SK-N-SH treated with all-trans-retinoic acid at 6 μM for 48 hours (cell line): Measurements from ENCODE around the gene CPAMD8.
A peak's percentile ranks its signal among the peaks of the same experiment; 100 is the strongest.

Experiments used
- ATAC-seq: fragments of 200-7000 bp; cut with Tn5 transposase; 3 replicates; pipeline ENCODE4 v1.9.1; 2020; ENCODE audit warnings: mild to moderate bottlenecking, moderate library complexity
- ARNTL ChIP-seq: fragments of 450-650 bp; formaldehyde crosslinking; IDR thresholded peaks from 2 replicates; pipeline ENCODE4 v1.5.0; 2020; ENCODE audit warnings: low read depth, mild to moderate bottlenecking, moderate library complexity, borderline replicate concordance
- BACH2 ChIP-seq: fragments of 250-450 bp; sonication (Bioruptor Pico); IDR thresholded peaks from 2 replicates; pipeline ENCODE4 v1.9.0; 2021; ENCODE audit warnings: mild to moderate bottlenecking, borderline replicate concordance
- CSDC2 ChIP-seq: fragments of 250-450 bp; sonication (Bioruptor Pico); IDR thresholded peaks from 2 replicates; pipeline ENCODE4 v1.5.0; 2020; ENCODE audit warnings: mild to moderate bottlenecking, moderate library complexity
- ESRRG ChIP-seq: fragments of 250-450 bp; sonication (Bioruptor Pico); IDR thresholded peaks from 2 replicates; pipeline ENCODE4 v1.6.1; 2021; ENCODE audit warnings: mild to moderate bottlenecking
- GLIS3 ChIP-seq: fragments of 250-450 bp; sonication (Bioruptor Pico); IDR thresholded peaks from 2 replicates; pipeline ENCODE4 v1.5.0; 2020; ENCODE audit warnings: mild to moderate bottlenecking, moderate library complexity
- ISL1 ChIP-seq: fragments of 250-450 bp; sonication (Bioruptor Pico); IDR thresholded peaks from 2 replicates; pipeline ENCODE4 v2.1.2; 2022; ENCODE audit warnings: mild to moderate bottlenecking, moderate library complexity
- OSR1 ChIP-seq: fragments of 250-450 bp; sonication (Bioruptor Pico); IDR thresholded peaks from 2 replicates; pipeline ENCODE4 v1.8.0; 2022; ENCODE audit warnings: moderate library complexity, mild to moderate bottlenecking, inconsistent platforms
- PPARA ChIP-seq: fragments of 250-450 bp; sonication (Bioruptor Pico); IDR thresholded peaks from 2 replicates; pipeline ENCODE4 v1.5.0; 2020; ENCODE audit warnings: mild to moderate bottlenecking, borderline replicate concordance
- RARB ChIP-seq: fragments of 250-450 bp; sonication (Bioruptor Pico); IDR thresholded peaks from 2 replicates; pipeline ENCODE4 v1.8.0; 2021; ENCODE audit warnings: mild to moderate bottlenecking, moderate library complexity
- SNAI2 ChIP-seq: fragments of 250-450 bp; sonication (Bioruptor Pico); IDR thresholded peaks from 2 replicates; pipeline ENCODE4 v1.5.0; 2020; ENCODE audit warnings: mild to moderate bottlenecking, moderate library complexity
- TCF4 ChIP-seq: fragments of 250-450 bp; sonication (Bioruptor Pico); IDR thresholded peaks from 2 replicates; pipeline ENCODE4 v1.8.0; 2021; ENCODE audit warnings: mild to moderate bottlenecking, moderate library complexity, borderline replicate concordance
- TOX ChIP-seq: fragments of 250-450 bp; sonication (Bioruptor Pico); IDR thresholded peaks from 2 replicates; pipeline ENCODE4 v1.8.0; 2021; ENCODE audit warnings: mild to moderate bottlenecking, moderate library complexity, borderline replicate concordance
- ZC3H10 ChIP-seq: fragments of 250-450 bp; sonication (Bioruptor Pico); IDR thresholded peaks from 2 replicates; pipeline ENCODE4 v1.5.1; 2021; ENCODE audit warnings: mild to moderate bottlenecking, moderate library complexity
- ZFP3 ChIP-seq: fragments of 250-450 bp; sonication (Bioruptor Pico); IDR thresholded peaks from 2 replicates; pipeline ENCODE4 v1.5.0; 2020; ENCODE audit warnings: mild to moderate bottlenecking, moderate library complexity
- ZFP30 ChIP-seq: fragments of 450-650 bp; formaldehyde crosslinking; IDR thresholded peaks from 2 replicates; pipeline ENCODE4 v1.5.0; 2022; ENCODE audit warnings: mild to moderate bottlenecking, moderate library complexity
- ZNF565 ChIP-seq: fragments of 450-650 bp; formaldehyde crosslinking; conservative IDR thresholded peaks from 2 replicates; pipeline ENCODE4 v1.5.0; 2020; ENCODE audit warnings: low read depth, mild to moderate bottlenecking, moderate library complexity
- ZNF70 ChIP-seq: fragments of 450-650 bp; formaldehyde crosslinking; IDR thresholded peaks from 2 replicates; pipeline ENCODE4 v1.5.0; 2020; ENCODE audit warnings: mild to moderate bottlenecking, moderate library complexity
- ZNF8 ChIP-seq: fragments of 450-650 bp; formaldehyde crosslinking; IDR thresholded peaks from 2 replicates; pipeline ENCODE4 v1.5.0; 2020; ENCODE audit warnings: mild to moderate bottlenecking, moderate library complexity
- TF ChIP-seq, protein P1 (sequence below): fragments of 250-450 bp; sonication (Bioruptor Pico); IDR thresholded peaks from 2 replicates; pipeline ENCODE4 v1.5.1; 2020; ENCODE audit warnings: low read depth, mild to moderate bottlenecking, moderate library complexity
- TF ChIP-seq, protein P2 (sequence below): fragments of 250-450 bp; sonication (Bioruptor Pico); IDR thresholded peaks from 2 replicates; pipeline ENCODE4 v1.8.0; 2020; ENCODE audit warnings: mild to moderate bottlenecking, moderate library complexity, borderline replicate concordance
- TF ChIP-seq, protein P3 (sequence below): fragments of 250-450 bp; sonication (Bioruptor Pico); IDR thresholded peaks from 2 replicates; pipeline ENCODE4 v1.8.0; 2021; ENCODE audit warnings: low read depth, mild to moderate bottlenecking, moderate library complexity, borderline replicate concordance
- TF ChIP-seq, protein P4 (sequence below): fragments of 250-450 bp; sonication (Bioruptor Pico); IDR thresholded peaks from 2 replicates; pipeline ENCODE4 v1.5.0; 2020; ENCODE audit warnings: mild to moderate bottlenecking, moderate library complexity

Gene CPAMD8

DNA sequence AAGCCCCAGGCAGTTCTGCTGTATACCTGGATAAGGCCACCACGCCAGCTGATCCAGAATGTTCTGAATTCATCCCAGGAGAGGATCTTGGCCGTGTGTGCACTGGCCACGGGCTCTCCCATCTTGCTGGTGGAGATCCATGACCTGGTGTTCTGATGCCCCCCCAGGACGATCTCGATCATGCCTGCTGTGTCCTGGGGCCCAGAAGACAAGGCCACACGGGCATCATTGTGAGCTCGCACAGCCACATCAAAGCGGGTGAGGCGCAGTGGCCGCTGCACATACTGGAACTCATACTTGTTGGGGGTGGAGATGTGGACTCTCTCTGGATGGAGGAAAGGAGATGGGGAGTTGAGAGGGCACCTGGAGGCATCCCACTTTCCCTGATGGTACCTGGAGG lies 97.7 kb downstream of the CPAMD8 start (continued):
- TF ChIP-seq TOX (CRISPR knock-in tag): no peak
- TF ChIP-seq BACH2 (CRISPR knock-in tag): no peak
- TF ChIP-seq PPARA (CRISPR knock-in tag): no peak
- no peak for TF ChIP-seq TCF4 (CRISPR knock-in tag)
- no peak for TF ChIP-seq ARNTL (CRISPR knock-in tag)

DNA sequence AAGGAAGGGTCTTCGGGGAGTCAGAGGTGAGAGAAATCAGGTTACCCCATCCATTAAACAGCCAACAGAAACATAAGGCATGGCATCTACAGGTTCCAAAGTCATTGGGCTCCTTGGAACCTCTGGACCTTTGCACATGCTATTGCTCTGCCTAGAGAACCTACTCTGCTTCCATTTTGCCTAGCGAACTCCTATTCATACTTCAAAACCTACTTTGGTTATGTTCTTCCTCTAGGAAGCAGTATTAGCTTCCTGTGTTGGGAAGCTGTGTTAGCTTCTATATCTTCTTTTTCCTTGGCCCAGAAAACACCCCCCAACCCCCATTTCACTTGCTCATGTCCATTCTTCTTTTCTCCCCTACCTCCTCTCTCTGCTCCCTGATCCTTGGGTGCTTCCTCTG lies 98.3 kb downstream of the CPAMD8 start:
- TF ChIP-seq SNAI2 (CRISPR knock-in tag): no peak
- peak; percentile 79 for TF ChIP-seq ZFP3

DNA sequence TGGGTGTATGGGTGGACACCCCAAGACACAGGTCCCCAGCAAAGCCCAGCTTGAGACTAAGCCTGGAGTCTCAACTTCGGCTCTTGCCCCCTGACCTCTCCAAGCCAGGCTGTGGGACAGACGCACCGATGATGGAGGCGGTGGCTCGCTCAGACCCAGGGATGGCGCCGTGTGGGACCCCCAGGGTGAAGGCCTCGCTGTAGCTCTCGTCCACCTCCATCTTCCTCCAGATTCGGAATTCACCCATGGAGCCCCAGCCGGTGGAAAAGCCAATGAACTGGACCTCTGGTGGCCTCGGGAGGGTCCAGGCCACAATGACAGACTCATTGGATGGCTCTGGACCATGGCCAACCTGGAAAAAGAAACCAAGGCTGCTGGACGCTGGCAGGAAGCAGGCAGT lies 98.7 kb downstream of the CPAMD8 start:
- no peak for TF ChIP-seq RARB
- TF ChIP-seq ZFP30: no peak
- TF ChIP-seq BACH2 (CRISPR knock-in tag): no peak
- TF ChIP-seq OSR1 (CRISPR knock-in tag): no peak
- no peak for TF ChIP-seq CSDC2 (CRISPR knock-in tag)
- no peak for TF ChIP-seq ZC3H10 (CRISPR knock-in tag)
- TF ChIP-seq ARNTL (CRISPR knock-in tag): no peak
- no peak for TF ChIP-seq ISL1 (CRISPR knock-in tag)
- no peak for ATAC-seq

More for the DNA sequence above, 98.3 kb downstream of the CPAMD8 start:
- ATAC-seq: no peak

DNA sequence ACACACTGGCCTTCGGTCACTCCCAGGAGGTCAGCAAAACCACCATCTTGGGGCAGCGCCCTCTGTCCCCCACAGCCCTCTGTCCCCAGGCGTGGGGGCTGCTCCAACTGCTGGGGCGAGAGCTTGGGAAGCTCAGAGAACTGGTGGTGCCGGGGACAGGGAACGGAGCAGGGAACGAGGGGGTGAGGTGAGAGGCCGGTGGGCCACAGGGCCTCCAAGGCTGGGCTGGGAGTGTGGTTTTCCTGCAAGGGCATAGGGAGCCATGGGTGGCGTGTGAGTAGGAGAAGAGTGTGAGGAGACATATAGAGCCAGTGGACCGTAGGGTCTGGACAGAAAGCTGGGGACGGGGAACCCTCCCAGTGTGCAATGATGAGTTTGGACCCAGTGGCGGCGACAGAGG lies 103.7 kb downstream of the CPAMD8 start:
- no peak for ATAC-seq
- no peak for TF ChIP-seq SNAI2 (CRISPR knock-in tag)
- TF ChIP-seq ZC3H10 (CRISPR knock-in tag): no peak
- TF ChIP-seq ZNF565 (CRISPR knock-in tag): no peak
- TF ChIP-seq ISL1 (CRISPR knock-in tag): no peak
- TF ChIP-seq, protein P1, sequence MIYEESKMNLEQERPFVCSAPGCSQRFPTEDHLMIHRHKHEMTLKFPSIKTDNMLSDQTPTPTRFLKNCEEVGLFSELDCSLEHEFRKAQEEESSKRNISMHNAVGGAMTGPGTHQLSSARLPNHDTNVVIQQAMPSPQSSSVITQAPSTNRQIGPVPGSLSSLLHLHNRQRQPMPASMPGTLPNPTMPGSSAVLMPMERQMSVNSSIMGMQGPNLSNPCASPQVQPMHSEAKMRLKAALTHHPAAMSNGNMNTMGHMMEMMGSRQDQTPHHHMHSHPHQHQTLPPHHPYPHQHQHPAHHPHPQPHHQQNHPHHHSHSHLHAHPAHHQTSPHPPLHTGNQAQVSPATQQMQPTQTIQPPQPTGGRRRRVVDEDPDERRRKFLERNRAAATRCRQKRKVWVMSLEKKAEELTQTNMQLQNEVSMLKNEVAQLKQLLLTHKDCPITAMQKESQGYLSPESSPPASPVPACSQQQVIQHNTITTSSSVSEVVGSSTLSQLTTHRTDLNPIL (CRISPR knock-in tag): no peak
- TF ChIP-seq, protein P2, sequence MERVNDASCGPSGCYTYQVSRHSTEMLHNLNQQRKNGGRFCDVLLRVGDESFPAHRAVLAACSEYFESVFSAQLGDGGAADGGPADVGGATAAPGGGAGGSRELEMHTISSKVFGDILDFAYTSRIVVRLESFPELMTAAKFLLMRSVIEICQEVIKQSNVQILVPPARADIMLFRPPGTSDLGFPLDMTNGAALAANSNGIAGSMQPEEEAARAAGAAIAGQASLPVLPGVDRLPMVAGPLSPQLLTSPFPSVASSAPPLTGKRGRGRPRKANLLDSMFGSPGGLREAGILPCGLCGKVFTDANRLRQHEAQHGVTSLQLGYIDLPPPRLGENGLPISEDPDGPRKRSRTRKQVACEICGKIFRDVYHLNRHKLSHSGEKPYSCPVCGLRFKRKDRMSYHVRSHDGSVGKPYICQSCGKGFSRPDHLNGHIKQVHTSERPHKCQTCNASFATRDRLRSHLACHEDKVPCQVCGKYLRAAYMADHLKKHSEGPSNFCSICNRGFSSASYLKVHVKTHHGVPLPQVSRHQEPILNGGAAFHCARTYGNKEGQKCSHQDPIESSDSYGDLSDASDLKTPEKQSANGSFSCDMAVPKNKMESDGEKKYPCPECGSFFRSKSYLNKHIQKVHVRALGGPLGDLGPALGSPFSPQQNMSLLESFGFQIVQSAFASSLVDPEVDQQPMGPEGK (CRISPR knock-in tag): no peak
- TF ChIP-seq BACH2 (CRISPR knock-in tag): no peak
- no peak for TF ChIP-seq TOX (CRISPR knock-in tag)
- no peak for TF ChIP-seq GLIS3
- no peak for TF ChIP-seq ZNF8
- TF ChIP-seq, protein P3, sequence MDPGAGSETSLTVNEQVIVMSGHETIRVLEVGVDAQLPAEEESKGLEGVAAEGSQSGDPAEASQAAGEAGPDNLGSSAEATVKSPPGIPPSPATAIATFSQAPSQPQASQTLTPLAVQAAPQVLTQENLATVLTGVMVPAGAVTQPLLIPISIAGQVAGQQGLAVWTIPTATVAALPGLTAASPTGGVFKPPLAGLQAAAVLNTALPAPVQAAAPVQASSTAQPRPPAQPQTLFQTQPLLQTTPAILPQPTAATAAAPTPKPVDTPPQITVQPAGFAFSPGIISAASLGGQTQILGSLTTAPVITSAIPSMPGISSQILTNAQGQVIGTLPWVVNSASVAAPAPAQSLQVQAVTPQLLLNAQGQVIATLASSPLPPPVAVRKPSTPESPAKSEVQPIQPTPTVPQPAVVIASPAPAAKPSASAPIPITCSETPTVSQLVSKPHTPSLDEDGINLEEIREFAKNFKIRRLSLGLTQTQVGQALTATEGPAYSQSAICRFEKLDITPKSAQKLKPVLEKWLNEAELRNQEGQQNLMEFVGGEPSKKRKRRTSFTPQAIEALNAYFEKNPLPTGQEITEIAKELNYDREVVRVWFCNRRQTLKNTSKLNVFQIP (CRISPR knock-in tag): no peak
- TF ChIP-seq ZFP3: no peak
- TF ChIP-seq TCF4 (CRISPR knock-in tag): no peak
- TF ChIP-seq, protein P4, sequence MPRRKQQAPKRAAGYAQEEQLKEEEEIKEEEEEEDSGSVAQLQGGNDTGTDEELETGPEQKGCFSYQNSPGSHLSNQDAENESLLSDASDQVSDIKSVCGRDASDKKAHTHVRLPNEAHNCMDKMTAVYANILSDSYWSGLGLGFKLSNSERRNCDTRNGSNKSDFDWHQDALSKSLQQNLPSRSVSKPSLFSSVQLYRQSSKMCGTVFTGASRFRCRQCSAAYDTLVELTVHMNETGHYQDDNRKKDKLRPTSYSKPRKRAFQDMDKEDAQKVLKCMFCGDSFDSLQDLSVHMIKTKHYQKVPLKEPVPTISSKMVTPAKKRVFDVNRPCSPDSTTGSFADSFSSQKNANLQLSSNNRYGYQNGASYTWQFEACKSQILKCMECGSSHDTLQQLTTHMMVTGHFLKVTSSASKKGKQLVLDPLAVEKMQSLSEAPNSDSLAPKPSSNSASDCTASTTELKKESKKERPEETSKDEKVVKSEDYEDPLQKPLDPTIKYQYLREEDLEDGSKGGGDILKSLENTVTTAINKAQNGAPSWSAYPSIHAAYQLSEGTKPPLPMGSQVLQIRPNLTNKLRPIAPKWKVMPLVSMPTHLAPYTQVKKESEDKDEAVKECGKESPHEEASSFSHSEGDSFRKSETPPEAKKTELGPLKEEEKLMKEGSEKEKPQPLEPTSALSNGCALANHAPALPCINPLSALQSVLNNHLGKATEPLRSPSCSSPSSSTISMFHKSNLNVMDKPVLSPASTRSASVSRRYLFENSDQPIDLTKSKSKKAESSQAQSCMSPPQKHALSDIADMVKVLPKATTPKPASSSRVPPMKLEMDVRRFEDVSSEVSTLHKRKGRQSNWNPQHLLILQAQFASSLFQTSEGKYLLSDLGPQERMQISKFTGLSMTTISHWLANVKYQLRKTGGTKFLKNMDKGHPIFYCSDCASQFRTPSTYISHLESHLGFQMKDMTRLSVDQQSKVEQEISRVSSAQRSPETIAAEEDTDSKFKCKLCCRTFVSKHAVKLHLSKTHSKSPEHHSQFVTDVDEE (CRISPR knock-in tag): no peak
- no peak for TF ChIP-seq ARNTL (CRISPR knock-in tag)
- TF ChIP-seq ESRRG (CRISPR knock-in tag): no peak
- TF ChIP-seq OSR1 (CRISPR knock-in tag): no peak
- TF ChIP-seq ZNF70: no peak
